GM13977 (cell line): ENCODE results near the gene FCHSD2.

ENCODE experiments used
- DNase-seq: peaks from one replicate; pipeline ENCODE4 v3.0.0; 2012; ENCODE audit warnings: low spot score
- CTCF ChIP-seq: IDR thresholded peaks from 2 replicates; pipeline ENCODE4 v1.5.1; 2012; ENCODE audit warnings: mild to moderate bottlenecking, control low read depth; ENCODE audit not compliant: insufficient read depth; ENCODE audit errors: extremely low read depth, missing control alignments
- in situ Hi-C: fragments of 300-500 bp; cut with MboI; formaldehyde crosslinking; loops from one replicate; pipeline ENCODE4 v1.12.0; 2022; ENCODE audit warnings: low sequenced_read_pairs, low pct_unique_long_range_greater_than_20kb, mixed read lengths, inconsistent platforms; ENCODE audit not compliant: unreplicated experiment

Gene FCHSD2

DNA sequence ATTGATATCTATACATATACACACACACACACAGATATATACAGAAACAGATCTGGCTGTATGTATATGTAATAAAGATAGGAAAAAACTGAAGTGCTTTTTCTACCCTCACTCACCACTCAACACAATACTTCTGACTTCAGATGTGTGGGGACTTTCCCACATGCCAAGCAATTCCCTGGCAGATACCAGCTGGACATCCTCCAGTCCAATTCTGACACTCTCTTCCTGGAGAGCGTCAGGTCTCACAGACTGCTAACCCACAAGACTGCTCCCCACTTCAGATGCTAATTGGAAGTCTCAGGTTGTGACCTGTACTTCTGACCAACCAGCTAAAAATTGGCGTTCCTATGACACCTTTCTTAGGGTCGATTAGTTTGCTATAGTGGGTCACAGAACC, 187.3 kb downstream of the FCHSD2 start:
- in situ Hi-C loops: no loop called here

GRCh38 chr11:72953637-72954036, 188.5 kb downstream of the FCHSD2 start:
- in situ Hi-C loops: no loop called here
- no peak for TF ChIP-seq CTCF
- no peak for DNase-seq

More for the DNA sequence above, 187.3 kb downstream of the FCHSD2 start:
- no peak for DNase-seq
- no peak for TF ChIP-seq CTCF

- peak; percentile 39 for DNase-seq
- no peak for TF ChIP-seq CTCF
- in situ Hi-C loops: no loop called here
Observed at GRCh38 chr11:72951888-72952287, 190.2 kb downstream of the FCHSD2 start.

GRCh38 chr11:72951193-72951592, 190.9 kb downstream of the FCHSD2 start:
- in situ Hi-C loops: no loop called here
- no peak for TF ChIP-seq CTCF

DNA sequence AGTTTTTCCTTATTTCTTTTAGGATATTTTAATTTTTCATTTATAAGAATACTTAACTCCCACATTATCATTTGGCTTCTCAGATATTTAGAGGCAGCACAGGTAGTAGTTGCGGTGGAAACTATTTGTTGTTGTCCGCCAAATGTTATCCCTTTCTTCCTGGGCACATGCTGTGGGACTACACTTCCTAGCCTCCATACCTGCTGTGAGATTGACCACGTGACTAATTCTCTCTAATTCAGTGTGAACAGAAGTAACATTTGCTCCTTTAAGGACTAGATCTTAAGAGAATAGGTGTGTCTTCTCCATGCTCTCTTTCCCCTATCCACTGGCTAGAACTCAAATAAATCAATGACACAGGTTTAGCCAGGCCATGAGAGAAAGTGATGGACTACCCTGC, 191.4 kb downstream of the FCHSD2 start:
- in situ Hi-C loops: no loop called here
- no peak for TF ChIP-seq CTCF
- DNase-seq: no peak

More at GRCh38 chr11:72951193-72951592, 190.9 kb downstream of the FCHSD2 start:
- DNase-seq: no peak

GRCh38 chr11:72947229-72947628, 194.9 kb downstream of the FCHSD2 start:
- in situ Hi-C loops: no loop called here
- no peak for TF ChIP-seq CTCF
- DNase-seq: no peak

DNA sequence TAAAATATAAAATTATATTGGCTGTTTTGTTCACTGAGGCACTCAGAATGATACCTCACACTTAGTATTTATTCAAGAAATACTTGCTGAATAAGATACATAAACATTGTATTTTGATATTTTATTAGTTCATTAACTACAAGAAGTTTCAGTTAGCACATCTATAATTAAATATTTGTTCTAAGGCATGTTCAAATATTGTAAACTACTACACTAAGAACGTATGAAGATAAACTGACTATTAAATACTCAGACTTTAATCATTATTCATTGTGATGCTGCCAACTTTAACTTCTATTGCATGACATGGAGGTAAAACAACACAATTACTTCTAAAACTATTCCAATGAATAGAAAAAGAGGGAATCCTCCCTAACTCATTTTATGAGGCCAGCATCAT, 198.5 kb downstream of the FCHSD2 start:
- no peak for DNase-seq
- no peak for TF ChIP-seq CTCF
- in situ Hi-C loops: no loop called here
